Esophagus squamous epithelium (tissue), 4 donors: ENCODE measurements around the gene OAS3.

Experiments
- POLR2A ChIP-seq, 4 donors: fragments of 450-650 bp; IDR thresholded peaks; one replicate each; pipeline ENCODE4 v1.6.1; 2017; ENCODE audit warnings: antibody characterized with exemption in 4 of 4, mild to moderate bottlenecking in 4 of 4, moderate library complexity in 3 of 4
- TF ChIP-seq, protein P1 (sequence below), 6 experiments: fragments of 450-650 bp in 4 of 6; fragments of 200-600 bp in 2 of 6; sonication (generic) in 2 of 6; IDR thresholded peaks; one replicate each; pipeline ENCODE4 v1.5.1; 2016 to 2019; ENCODE audit warnings: antibody characterized with exemption in 6 of 6, mild to moderate bottlenecking in 4 of 6, moderate library complexity in 4 of 6

GRCh38 chr12:112927475-112927874 is 10.8 kb upstream of the OAS3 start:
- TF ChIP-seq, protein P1, sequence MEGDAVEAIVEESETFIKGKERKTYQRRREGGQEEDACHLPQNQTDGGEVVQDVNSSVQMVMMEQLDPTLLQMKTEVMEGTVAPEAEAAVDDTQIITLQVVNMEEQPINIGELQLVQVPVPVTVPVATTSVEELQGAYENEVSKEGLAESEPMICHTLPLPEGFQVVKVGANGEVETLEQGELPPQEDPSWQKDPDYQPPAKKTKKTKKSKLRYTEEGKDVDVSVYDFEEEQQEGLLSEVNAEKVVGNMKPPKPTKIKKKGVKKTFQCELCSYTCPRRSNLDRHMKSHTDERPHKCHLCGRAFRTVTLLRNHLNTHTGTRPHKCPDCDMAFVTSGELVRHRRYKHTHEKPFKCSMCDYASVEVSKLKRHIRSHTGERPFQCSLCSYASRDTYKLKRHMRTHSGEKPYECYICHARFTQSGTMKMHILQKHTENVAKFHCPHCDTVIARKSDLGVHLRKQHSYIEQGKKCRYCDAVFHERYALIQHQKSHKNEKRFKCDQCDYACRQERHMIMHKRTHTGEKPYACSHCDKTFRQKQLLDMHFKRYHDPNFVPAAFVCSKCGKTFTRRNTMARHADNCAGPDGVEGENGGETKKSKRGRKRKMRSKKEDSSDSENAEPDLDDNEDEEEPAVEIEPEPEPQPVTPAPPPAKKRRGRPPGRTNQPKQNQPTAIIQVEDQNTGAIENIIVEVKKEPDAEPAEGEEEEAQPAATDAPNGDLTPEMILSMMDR (IDR thresholded peaks at IDR 0.05), result no peak
- no peak for TF ChIP-seq POLR2A (IDR thresholded peaks at IDR 0.05)
